Stimulated activated CD4-positive, alpha-beta T cell treated with anti-CD3 and anti-CD28 coated beads, Interleukin-12 subunit alpha, Interleukin-12 subunit beta, amount 100 ng/mL, for 4 hours (primary cell): ENCODE data around the gene TPSAB1.

Experiments used
- DNase-seq: peaks from one replicate; pipeline ENCODE4 v3.0.0-alpha.2; 2020

TPSAB1 gene

DNA sequence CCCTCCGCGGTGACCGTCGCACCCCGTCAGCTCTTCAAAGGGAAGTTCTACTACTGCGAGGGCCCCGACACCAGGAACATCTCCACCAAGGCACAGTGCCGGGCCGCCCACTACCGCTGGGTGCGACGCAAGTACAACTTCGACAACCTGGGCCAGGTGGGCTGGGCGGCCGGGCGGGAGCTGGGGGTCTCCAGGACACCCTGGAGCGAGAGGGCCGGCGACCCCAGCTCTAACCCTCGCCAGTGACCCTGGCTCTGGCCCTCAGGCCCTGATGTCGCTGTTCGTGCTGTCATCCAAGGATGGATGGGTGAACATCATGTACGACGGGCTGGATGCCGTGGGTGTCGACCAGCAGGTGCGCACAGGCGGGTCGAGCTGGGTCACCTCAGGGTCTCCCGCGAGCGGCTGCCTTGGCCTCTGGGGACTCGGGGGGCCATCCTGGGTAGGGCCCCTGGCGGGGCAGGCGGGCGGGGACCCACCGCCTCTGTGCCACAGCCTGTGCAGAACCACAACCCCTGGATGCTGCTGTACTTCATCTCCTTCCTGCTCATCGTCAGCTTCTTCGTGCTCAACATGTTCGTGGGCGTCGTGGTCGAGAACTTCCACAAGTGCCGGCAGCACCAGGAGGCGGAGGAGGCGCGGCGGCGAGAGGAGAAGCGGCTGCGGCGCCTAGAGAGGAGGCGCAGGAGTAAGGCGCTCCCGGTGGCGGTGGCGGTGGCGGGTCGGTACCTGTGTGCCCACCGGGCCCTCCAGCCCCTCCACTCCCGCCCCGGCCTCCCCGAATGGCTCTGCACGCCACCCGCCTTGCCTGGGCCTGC lies 28.8 kb upstream of the TPSAB1 start:
- DNase-seq: no peak

- no peak for DNase-seq
Observed at GRCh38 chr16:1212616-1213194, 27.8 kb upstream of the TPSAB1 start.

GRCh38 chr16:1213231-1213630 lies 27.3 kb upstream of the TPSAB1 start:
- DNase-seq: no peak

DNA sequence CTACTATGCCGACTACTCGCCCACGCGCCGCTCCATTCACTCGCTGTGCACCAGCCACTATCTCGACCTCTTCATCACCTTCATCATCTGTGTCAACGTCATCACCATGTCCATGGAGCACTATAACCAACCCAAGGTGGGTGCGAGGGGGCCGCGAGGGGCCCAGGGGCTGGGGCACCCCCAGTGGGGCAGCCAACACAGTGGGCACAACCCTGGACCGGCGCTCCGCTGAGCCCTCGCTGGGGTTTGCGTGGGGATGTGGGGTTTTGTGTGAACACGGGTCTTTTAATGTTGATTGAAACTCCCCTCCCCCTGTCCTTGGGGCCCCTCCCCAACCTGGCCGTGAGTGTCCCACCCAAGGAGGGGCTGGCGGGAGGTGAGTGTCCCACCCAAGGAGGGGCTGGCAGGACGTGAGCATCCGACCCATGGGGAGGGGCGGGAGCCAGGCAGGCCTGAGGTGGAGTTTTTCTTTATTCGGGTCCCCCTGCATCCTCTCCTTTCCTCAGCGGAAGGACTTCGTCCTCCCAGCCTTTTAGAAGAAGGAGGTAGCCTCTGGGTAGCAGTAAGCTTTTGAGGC lies 26.6 kb upstream of the TPSAB1 start:
- no peak for DNase-seq

DNA sequence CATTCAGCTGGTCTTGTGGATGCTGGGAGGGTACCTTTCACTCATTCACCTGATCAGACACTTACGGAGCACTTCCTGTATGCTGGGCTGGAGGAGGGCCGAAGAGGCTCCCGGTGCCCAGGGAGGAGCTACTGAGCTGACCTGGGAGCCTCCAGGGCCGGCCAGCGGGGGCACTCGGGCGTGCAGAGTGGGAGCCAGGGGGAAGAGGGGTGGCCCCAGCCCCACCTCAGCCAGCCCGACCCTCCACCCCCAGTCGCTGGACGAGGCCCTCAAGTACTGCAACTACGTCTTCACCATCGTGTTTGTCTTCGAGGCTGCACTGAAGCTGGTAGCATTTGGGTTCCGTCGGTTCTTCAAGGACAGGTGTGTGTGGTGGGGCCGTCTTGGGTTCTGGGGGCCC lies 25.8 kb upstream of the TPSAB1 start:
- DNase-seq: no peak

DNA sequence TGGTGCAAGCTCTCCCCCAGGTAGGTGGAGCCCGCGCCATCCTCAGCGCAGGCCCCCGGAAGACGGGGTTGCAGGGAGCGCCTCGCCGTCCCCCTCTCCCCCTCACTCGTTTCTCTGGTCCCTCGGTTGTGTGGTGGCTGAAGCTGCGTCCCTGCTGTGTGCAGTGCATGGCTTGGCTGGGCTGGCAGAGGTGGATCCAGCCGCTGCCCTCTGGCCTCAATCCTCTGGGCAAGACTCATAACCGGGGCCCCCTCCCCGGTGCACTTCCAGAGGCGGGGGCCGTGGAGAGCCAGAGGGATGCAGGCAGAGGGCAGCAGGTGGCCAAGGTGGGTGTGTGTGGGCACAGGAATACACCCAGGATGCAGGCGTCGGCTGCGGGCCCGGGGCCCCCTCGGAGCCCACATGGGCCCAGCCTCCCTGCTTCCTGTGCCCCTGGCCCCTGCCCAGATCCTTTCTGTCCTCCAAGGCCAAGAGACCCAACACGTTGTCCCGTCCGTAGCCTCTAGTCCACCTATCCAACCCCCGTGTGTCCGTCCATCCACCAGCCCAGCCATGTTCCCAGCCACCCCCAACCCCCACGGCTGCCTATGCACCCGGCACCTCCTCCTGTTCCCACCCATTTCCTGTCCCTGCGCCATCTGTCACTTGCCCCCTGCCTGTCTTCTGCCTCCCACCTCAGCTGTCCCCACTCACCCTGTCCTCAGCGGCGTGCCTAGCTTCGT lies 24.8 kb upstream of the TPSAB1 start:
- no peak for DNase-seq

DNA sequence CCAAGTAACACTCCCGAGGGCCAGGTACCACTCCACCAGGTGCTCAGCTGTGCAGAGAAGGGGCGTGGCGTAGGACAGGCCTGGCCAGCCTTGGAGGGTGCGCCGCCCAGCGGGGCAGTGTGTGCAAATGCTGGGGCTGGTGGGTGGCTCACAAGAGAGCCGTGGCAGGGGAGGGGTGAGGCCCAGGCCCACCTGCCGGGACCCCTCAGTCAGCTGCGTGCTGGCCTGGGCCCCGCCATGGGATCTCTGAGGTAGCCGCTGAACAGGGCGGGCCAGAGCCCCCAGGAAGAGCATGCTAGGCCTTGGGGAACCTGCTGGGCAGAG lies 24.2 kb upstream of the TPSAB1 start:
- DNase-seq: no peak

DNA sequence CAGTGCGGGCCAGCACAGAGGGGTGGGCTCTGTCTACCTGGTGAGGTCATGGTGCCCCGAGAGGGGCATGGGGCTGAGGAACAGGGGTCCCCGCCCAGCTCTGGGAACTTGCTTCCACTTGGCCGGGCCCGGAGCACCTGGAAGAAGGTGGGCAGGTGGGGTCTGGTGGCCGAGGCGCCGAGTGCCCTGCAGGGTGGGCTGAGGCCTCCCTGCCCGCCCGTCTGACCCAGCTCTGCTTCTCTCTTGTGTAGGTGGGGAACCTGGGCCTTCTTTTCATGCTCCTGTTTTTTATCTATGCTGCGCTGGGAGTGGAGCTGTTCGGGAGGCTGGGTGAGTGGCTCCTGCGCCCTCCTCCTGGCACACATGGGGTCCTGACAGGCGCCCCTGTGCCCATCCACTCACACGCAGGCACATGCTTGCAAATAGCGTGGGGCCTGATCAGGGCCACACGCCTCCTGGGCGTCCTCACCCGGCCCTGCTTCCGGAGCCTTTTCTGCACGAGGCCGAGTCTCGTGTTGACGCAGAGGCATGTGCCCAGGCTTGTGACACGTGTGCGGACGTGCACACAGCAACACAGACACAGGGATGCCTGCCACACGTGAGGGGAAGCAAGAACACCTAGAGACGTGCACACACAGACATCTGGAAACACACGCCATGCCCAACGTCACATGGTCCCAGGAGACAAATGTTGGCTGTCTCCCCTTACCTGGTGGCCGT lies 23.7 kb upstream of the TPSAB1 start:
- no peak for DNase-seq

DNA sequence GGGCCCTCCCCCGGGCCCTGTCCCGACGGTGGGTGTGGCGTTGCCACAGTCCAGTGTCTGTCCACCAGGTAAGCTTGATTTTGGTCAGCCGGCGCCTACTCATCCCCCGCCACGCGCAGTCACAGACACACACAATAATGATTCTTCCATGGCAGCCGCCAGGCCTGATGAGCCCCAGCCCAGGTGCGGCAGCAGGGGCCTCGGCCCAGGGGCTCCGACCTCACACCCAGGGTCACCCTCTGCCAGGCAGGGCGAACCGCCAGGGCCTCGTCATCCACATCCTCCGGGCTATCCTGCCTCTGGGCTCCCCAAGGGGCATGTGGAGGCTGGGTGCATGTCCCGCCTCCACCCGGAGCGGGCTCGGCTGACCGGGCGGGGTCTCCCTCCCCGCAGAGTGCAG lies 23.0 kb upstream of the TPSAB1 start:
- DNase-seq: no peak

DNA sequence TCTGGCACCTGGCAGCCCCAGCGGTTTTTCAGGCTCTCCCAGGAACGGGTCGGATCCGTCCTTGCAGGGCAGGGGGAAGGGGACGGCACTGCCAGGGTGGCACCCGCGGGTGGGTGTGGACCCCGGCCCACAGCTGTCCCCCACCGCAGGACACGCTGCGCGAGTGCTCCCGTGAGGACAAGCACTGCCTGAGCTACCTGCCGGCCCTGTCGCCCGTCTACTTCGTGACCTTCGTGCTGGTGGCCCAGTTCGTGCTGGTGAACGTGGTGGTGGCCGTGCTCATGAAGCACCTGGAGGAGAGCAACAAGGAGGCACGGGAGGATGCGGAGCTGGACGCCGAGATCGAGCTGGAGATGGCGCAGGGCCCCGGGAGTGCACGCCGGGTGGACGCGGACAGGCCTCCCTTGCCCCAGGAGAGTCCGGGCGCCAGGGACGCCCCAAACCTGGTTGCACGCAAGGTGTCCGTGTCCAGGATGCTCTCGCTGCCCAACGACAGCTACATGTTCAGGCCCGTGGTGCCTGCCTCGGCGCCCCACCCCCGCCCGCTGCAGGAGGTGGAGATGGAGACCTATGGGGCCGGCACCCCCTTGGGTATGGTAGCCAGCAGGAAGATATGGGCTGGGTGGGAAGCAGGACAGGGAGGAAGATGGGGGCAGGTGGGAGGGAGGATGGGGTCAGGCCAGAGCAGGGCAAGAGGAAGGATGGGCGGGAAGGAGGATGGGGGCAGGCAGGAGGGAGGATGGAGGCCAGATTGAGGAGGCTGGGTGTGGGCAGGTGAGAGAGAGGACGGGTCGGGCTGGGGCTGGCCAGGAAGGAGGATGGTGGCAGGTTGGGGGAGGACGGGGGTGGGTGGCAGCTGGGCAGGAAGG lies 22.2 kb upstream of the TPSAB1 start:
- no peak for DNase-seq

DNA sequence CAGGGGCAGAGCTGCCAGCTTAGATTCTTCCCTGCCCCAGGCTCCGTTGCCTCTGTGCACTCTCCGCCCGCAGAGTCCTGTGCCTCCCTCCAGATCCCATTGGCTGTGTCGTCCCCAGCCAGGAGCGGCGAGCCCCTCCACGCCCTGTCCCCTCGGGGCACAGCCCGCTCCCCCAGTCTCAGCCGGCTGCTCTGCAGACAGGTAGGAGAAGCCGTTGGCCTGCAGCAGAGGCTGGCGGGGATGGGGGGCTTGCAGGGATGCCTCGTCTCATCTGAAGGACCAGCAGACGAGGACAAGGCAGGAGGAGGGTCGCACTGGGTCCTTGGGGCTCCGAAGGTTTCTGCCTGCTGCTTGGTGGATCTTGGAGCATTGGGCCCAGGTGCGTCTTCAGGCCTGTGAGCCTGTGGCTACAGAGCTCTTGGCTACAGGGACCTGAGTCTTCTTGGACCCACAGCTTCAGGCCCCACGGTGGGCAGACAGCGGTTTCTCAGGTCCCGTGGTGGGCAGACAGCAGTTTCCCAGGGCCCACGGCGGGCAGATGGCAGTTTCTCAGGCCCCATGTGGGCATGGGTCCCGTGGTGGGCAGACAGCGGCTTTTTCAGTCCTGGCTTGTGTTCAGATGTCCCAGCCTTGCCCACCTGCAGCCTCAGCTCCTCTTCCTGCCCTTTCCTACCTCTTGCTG lies 21.4 kb upstream of the TPSAB1 start:
- DNase-seq: no peak

DNA sequence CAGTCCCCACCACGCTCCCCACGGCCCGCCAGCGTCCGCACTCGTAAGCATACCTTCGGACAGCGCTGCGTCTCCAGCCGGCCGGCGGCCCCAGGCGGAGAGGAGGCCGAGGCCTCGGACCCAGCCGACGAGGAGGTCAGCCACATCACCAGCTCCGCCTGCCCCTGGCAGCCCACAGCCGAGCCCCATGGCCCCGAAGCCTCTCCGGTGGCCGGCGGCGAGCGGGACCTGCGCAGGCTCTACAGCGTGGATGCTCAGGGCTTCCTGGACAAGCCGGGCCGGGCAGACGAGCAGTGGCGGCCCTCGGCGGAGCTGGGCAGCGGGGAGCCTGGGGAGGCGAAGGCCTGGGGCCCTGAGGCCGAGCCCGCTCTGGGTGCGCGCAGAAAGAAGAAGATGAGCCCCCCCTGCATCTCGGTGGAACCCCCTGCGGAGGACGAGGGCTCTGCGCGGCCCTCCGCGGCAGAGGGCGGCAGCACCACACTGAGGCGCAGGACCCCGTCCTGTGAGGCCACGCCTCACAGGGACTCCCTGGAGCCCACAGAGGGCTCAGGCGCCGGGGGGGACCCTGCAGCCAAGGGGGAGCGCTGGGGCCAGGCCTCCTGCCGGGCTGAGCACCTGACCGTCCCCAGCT lies 20.3 kb upstream of the TPSAB1 start:
- no peak for DNase-seq

- no peak for DNase-seq
Observed at GRCh38 chr16:1220841-1221627, 19.5 kb upstream of the TPSAB1 start.

GRCh38 chr16:1221628-1222552 lies 18.6 kb upstream of the TPSAB1 start:
- no peak for DNase-seq

- no peak for DNase-seq
Observed at GRCh38 chr16:1222553-1223354, 17.8 kb upstream of the TPSAB1 start.

DNA sequence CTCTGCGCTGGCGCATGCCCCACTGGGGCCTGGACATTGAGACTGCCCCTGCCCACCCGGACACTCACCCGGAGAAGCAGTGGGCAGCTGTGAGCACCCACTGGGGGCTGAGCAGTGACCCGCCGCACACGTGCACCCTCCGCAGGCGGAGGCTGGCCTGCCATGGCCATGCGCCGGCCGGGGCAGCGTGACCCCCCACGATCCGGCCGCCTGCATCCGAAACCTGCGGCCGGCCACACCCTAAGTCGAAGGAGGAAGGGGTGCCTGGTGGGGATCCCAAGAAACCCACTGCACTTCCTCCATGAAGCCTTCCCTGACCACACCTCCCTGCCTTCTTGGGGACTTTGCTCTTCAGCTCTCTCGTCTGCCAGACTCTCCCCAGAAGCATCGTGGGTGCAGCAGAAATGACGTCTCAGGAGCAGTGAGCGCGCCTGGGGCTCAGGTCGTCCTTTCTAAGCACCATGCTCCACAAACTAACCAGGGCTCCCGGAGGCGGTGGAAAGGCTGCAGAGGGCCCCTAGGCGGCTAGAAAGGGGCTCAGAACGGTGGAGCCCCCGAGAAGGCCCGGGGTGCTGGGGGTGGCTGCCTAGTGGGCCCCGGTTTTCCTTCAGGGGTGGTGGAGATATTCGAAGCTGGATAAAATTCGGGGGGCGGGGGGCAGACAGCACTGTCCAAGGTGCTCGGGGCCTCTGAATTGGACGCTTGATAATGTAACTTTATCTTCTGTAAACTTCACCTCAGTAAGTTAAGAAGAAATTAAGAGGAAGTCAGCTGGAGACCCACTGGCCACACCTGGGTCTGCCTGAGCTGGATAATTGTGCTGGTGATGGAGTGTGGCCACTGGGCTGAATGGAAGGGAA lies 16.9 kb upstream of the TPSAB1 start:
- no peak for DNase-seq

- DNase-seq: no peak
Observed at GRCh38 chr16:1224558-1224957, 15.9 kb upstream of the TPSAB1 start.
